Articular chondrocyte of knee joint (primary cell): Measurements from ENCODE around the gene MTRFR. TPM values are rescaled to one million over a fixed set of nuclear protein-coding genes. Genes with fewer than 3 reads are reported as not detected.

Experiments used
- small RNA-seq: library from RNA; depleted of rRNA; stranded (forward); fragments of <200 nt; gene quantifications from one replicate; pipeline ENCODE3, GENCODE V24; 2012
- total RNA-seq: library from RNA; depleted of rRNA; stranded (reverse); fragments of >200 nt; gene quantifications from 2 replicates; pipeline ENCODE4 v1.2.3, GENCODE V29; 2012

Gene MTRFR
- 11.5 and 12.2 TPM in 2 replicates for total RNA-seq

DNA sequence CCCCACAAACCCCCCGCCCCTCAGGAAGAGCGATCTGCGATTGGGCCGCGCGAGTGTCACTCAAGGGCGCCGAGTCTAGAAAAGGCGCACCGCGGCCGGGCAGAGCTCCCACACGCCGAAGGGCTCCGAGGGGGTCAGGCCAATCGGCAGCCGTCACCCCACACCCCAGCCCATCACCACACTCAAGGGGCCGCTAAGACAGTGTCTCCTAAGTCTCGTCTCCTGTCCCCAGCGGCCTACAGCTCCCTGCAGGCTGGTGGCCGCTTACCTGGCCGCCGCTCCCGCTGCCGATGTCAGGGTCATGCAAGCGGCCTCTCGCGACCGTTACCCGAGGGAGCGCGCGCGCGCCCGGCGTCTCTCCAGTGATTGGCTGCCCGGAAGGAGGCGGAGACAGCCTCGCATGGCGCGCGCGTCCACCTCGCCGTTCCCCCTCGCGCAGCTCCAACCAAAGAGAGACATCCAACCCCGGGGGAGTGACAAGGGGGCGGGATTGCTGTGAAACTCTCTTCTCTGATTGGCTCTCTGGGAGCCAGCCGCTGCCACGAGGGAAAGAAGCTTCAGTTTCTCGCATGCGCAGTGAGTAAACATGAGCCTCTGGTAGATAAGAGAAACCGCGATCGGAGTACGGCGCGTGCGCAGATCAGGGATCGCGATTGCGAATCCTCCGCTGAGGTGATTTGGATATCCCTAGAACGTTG is at the start of gene MTRFR, which contains the start of gene MPHOSPH9:
Gene MTRFR (plus strand): TSS at position 630 of the 698 bp plus-strand sequence. CDS start 20,239 bp downstream, outside the sequence.
Gene MPHOSPH9 (minus strand): TSS at position 335 of the 698 bp plus-strand sequence. CDS start 2,777 bp downstream, outside the sequence.

Small RNA genes lying within 50 kb of the gene (small RNA-seq; reads per million reads assigned to genes)
- not detected for gene RNA5SP375

Other genes starting within 250 kb of the MTRFR start
- gene PITPNM2, start 82.3 kb upstream of the MTRFR start, total RNA-seq: 7.5 and 7.6 TPM in 2 replicates
- 48.5 and 51.8 TPM in 2 replicates for gene MPHOSPH9, start 295 bp upstream of the MTRFR start, total RNA-seq
- 274 and 291 TPM in 2 replicates for gene CDK2AP1, start 38.4 kb downstream of the MTRFR start, total RNA-seq
- gene SBNO1, start 131.4 kb downstream of the MTRFR start, total RNA-seq: 33.6 and 41.1 TPM in 2 replicates
- gene KMT5A, start 150.7 kb downstream of the MTRFR start, total RNA-seq: 45.5 and 49.0 TPM in 2 replicates
- 6.1 and 7.1 TPM in 2 replicates for gene RILPL2, start 203.2 kb downstream of the MTRFR start, total RNA-seq
- 12.0 and 12.6 TPM in 2 replicates for gene SNRNP35, start 224.7 kb downstream of the MTRFR start, total RNA-seq